NCI-H226 (cell line): Measurements from ENCODE around the gene ENPP7.
A peak's percentile ranks its signal among the peaks of the same experiment; 100 is the strongest.

Experiments used
- DNase-seq: peaks from one replicate; pipeline ENCODE4 v3.0.0-alpha.2; 2015

ENPP7 gene

GRCh38 chr17:79732804-79733691, 2.3 kb downstream of the ENPP7 start:
- DNase-seq, result no peak

DNA sequence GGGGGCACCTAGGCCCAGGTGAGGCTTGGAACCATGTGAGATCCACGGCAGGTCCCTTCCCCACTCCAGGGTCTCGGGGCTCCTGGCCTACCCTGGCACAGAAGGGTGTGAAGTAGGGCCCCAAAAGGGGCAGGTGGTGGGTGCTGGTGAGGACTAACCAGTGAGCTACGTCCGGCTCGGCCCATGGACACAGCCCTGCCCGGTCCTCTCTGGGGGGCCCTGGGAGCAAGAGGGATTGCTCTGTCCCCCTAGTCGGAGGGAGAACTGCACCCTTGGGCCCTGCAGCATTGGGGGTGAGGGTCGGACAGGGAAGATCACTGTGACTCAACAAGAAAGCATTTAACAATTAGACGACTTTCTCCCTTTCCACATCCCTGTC, 2.9 kb downstream of the ENPP7 start:
- DNase-seq, result no peak

GRCh38 chr17:79735096-79735495, 4.4 kb downstream of the ENPP7 start:
- DNase-seq, result no peak

DNA sequence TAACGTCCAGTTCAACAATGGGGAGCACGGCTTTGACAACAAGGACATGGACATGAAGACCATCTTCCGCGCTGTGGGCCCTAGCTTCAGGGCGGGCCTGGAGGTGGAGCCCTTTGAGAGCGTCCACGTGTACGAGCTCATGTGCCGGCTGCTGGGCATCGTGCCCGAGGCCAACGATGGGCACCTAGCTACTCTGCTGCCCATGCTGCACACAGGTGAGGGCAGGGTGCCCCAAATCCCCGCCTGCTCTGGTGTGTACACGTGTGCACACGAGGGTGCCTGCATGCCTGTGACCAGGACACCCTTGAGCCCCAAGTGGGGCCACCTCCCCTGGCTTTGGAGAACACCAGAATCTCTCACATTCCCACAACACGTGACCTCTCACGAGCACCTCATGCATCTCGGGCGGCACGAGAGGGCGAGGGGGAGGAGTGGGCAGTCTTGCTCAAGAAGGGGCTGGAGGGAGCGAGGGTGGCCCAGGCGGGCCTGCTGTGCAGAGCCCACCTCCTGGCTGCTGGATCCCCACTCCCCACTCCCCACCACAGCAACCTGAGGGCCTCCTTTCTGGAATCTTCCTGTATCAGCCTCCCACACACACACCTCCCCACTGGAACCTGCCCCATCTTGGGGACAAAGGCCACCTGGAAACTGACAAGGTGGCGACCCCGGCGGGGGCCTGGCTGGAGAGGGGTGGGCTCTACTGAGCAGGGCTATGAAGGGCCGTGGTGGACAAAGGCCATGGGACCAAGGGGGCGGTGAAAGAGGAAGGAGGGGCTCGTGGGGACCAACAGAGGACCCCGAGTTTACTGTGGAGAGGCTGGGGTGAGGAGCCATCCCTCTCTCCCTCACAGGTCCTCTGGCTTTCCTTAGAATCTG, 6.5 kb downstream of the ENPP7 start:
- DNase-seq, result no peak

GRCh38 chr17:79737922-79738578, 7.3 kb downstream of the ENPP7 start:
- DNase-seq, result no peak

GRCh38 chr17:79738643-79739042, 7.9 kb downstream of the ENPP7 start:
- no peak for DNase-seq

DNA sequence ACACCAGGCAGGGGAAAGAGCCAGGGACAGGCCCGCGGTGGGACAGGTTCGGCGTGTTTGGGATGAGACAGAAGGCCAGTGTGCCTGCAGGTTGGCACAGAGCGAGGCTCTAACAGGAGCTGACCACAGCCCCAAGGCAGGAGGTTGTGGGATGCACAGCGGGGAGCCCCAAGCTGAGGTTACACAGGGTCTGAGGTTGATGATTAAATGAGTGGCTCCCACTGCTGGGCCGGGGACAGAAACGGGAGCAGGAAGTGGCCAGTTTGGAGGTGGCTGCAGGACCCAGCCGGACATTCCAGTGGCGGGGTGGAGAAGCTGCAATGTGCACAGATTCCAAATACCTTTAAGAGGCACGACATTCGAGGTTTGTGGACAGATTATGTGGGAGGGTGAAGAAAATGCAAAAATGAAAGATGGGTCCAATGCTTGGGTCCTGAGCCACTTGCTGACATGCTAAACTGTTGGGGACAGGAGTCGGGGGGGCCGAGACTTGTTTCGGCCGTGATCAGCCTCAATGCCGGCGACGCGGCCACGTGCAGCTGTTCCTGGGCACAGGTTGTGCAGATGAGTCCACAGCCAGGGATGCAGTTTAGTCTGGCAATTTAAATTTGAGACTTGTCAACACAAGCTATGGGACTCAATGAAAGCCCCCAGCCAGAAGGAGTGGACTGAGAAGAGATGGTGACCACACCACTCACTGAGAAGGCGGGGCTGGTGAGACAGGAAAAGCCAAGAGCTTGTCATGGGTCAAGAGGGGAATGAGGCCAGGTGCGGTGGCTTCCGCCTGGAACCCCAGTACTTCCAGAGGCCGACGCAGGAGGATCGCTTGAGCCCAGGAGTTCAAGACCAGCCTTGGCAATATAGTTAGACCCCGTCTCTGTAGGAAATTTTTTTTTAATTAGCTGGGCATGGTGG, 8.7 kb downstream of the ENPP7 start:
- no peak for DNase-seq

GRCh38 chr17:79740413-79740812, 9.7 kb downstream of the ENPP7 start:
- DNase-seq, result no peak

DNA sequence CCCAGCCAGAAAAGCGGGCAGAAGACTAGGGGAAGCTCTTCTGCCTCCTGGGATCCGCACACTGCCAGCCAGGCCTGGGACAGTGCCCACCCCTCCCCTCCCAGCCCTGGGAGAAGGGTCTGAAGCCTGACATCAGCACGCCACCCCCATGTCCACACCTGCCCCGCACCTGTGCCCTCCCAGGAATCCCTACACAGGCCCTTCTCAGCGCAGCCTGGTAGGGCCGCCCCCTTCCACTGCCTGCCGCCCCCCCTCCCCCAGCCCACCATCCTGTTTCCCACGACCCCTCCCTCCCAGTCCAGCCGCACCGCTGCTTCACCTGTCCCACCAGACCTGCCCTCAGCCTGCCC, 10.6 kb downstream of the ENPP7 start:
- DNase-seq, result no peak

GRCh38 chr17:79741751-79742588, 11.2 kb downstream of the ENPP7 start:
- peak; percentile 32 for DNase-seq

DNA sequence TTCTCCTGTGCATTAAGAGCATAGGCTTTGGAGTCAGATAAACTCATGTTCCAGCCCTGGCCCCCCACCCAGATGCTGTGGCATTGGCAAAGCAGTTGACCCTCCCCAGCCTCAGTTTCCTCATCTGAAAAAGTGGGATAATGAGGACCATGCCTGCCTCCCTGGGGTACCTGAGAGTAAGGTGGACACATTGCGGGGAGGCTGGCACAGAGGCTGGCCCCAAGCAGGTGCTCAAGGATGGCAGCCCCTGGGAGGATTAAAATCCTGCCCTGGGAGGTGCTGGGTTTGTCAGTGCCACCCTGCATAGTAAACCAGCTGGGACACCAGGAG, 11.8 kb downstream of the ENPP7 start:
- DNase-seq, result no peak

GRCh38 chr17:79742951-79743476, 12.3 kb downstream of the ENPP7 start:
- no peak for DNase-seq

DNA sequence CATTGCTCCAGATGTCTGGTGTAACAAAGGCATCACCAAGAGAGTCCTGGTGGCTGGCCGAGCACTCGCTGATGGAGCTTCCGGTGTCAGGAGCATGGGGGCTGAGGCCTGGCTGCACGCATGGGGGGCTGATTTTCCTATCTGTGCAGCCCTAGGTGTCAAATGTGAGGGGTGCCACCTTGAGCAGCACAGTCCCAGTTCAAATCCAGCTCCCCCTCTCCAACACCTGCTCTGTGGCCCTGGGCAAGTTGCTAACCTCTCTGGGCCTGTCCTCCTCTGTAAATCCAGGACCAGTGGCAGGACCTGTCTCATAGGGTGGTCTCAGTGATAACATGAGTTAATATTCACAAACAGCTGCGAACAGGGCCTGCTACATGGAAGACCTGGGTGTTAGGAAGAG, 12.9 kb downstream of the ENPP7 start:
- no peak for DNase-seq

GRCh38 chr17:79745641-79746105, 14.9 kb downstream of the ENPP7 start:
- no peak for DNase-seq

- no peak for DNase-seq
These were observed 16.3 kb downstream of the ENPP7 start for GRCh38 chr17:79746889-79747507.

DNA sequence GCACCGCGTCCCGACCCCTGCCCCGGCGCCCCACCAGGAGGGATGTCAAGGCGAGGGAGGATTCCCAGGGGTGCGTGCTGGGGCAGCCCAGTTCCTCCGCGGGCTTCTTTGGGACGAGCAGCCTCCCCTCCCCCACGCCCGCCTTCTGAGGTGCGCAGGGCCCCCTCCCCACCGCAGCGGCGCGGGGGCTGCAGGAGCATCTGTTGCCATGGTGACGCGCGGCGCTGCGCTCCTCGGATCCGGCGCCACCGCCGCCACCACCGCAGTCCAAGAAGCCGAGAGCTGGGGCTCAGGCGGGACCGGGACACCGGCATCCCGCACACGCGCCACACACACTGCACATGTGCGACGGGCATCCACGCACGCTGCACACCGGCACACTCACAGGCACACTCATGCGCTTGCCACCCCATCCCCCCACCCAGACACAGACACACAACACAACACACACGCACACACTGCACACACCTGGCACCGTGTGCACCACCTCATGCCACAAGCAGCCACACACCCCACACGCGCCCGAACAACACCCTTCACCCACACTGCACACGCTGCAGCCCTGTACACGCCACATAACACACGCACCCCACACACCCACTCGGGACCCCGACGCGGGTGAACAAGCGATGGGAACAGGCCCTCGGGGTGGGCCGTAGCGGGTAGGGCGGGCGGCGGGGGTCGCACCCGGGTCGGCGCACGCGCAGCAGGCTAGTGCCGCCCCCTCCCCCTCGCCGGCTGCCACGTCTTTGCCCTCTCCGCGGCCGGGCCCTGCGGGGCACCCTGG, 17.0 kb downstream of the ENPP7 start:
- no peak for DNase-seq

DNA sequence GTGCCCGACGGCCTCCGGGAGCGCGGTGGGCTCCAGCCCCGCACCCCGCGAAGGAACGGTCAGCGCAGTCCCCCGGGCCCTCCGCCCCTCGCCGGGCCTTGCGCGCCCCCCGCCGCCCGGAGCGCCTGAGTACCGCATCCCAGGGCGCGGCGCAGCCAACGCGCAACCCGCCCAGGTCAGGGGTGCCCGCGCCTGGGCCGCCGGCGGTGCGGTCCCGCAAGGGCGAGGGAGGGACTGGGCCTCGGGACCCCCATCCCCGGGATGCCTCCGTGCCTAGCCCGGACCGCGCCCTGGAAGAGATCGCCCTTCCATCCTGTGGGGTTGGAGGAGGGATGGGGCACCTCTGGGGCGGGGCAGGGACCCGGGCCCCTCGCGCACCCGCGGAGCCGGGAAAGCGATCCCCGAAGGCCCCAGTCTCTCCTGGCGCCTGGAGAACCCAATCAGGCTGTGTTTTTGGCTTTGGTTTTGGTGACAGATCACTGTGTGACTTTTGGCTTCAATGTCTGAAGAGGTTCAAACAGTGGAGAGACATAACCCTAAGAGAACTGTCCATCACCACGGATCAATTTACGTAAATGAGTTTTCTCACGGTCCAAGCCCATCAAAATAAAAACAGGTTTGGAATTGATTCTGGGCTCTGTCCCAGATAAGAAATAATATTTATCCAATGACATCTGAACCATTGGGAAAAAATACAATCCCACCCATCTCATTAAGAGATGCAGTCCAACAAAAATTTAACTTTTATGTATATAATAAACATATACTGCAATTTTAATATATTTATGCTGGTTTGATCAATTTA, 17.8 kb downstream of the ENPP7 start:
- no peak for DNase-seq

GRCh38 chr17:79749156-79749815, 18.5 kb downstream of the ENPP7 start:
- peak; percentile 66 for DNase-seq
